Activated T-cell treated with anti-CD3 and anti-CD28 coated beads, Interleukin-2, amount 50 U/mL, for 72 hours (primary cell): ENCODE results near the gene CAMSAP2. TPM values are rescaled to one million over a fixed set of nuclear protein-coding genes. Genes with fewer than 3 reads are reported as not detected.
A peak's percentile ranks its signal among the peaks of the same experiment; 100 is the strongest.
"Not testable (repeated sequence)": the region's sequence is repeated elsewhere in the genome, so short reads cannot be mapped to it uniquely, and the experiment has no call there.

Experiments used
- ATAC-seq, 2 donors: fragments of 150-1000 bp; cut with Tn5 transposase; replicated peaks in 1 of 2; 2 replicates each; pipeline ENCODE4 v1.10.0; 2021; ENCODE audit warnings: moderate library complexity in 2 of 2, mild to moderate bottlenecking in 1 of 2
- DNase-seq, 2 donors: peaks; one replicate each; pipeline ENCODE4 v3.0.0; 2021 to 2022; ENCODE audit warnings: mixed read lengths in 1 of 2
- H3K27ac Mint-ChIP-seq: one replicate; pipeline ENCODE4 v1.8.0; 2022; ENCODE audit warnings: mild to moderate bottlenecking, moderate library complexity, mixed read lengths
- H3K27me3 Mint-ChIP-seq: one replicate; pipeline ENCODE4 v1.8.0; 2022; ENCODE audit warnings: low read depth, mixed read lengths
- H3K36me3 Mint-ChIP-seq, 2 donors: one replicate each; pipeline ENCODE4 v1.8.0; 2022; ENCODE audit warnings: mixed read lengths in 2 of 2, mild to moderate bottlenecking in 1 of 2; ENCODE audit not compliant: insufficient read depth in 2 of 2
- H3K4me1 Mint-ChIP-seq: one replicate; pipeline ENCODE4 v1.8.0; 2022; ENCODE audit warnings: low read depth, mixed read lengths
- H3K4me3 Mint-ChIP-seq, 2 donors: one replicate each; pipeline ENCODE4 v1.8.0; 2022; ENCODE audit warnings: mild to moderate bottlenecking in 2 of 2, mixed read lengths in 2 of 2, moderate library complexity in 2 of 2
- H3K9me3 Mint-ChIP-seq, 2 donors: one replicate each; pipeline ENCODE4 v1.8.0; 2022; ENCODE audit warnings: mixed read lengths in 2 of 2
- total RNA-seq, 2 donors: library from RNA; stranded (reverse); gene quantifications; one replicate each; pipeline ENCODE4 v1.2.3, GENCODE V29; 2022

The CAMSAP2 gene
- total RNA-seq, 2 donors from 2014 or later = 1.3 to 3.1 TPM

DNA sequence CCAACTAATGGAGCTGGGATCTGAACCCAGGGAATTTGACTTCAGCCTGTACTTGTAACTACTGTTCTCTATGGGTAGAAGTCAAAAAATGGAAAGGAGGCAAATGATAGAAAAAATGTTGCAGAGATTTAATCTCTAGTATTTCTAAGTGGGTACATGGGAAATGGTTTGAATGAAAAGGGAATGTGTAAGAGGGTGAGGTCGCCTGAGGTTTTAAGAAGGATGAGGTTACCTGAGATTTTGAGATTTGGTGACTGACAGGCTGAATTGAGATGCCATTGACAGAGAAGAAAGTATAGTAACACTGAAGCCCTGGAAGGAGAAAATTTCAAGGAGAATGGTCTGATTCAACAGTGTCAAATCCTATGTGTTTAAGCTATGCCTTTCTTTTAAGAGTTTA is 5.5 kb downstream of the CAMSAP2 start:
- Mint-ChIP-seq H3K4me1 (peaks cover 32% of the 10 kb centered on the region), H3K4me3 (no peak overlapping the region), H3K27ac (no peak overlapping the region), H3K27me3 (peaks cover 22% of the 10 kb centered on the region), H3K36me3 (no peaks in the 10 kb centered on the region), H3K9me3 (no peaks in the 10 kb centered on the region)
- DNase-seq = no peak
- no peak for ATAC-seq

DNA sequence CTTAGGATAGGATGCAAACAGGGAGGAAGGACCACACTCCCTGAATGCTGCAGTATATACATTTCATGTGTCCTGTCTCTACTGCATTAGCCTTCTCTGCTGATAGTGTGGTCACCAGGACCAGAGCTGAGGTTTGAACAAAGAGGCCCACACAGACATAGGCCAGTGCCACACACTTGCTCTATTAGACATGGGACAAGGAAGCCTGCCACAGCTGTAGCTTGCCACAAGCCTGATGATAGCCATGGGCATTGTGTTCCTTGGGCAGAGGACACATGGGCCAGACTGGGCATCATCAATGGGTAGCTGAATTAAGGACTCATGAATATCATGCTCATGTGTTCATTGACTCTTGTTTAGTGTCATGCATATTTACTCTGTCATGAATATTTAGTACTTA is 10.4 kb downstream of the CAMSAP2 start:
- Mint-ChIP-seq H3K27me3 (no peaks in the 10 kb centered on the region), H3K36me3 (no peaks in the 10 kb centered on the region), H3K4me3 (no peak overlapping the region), H3K27ac (no peak overlapping the region), H3K4me1 (peaks cover 12% of the 10 kb centered on the region), H3K9me3 (no peaks in the 10 kb centered on the region)
- DNase-seq = no peak
- ATAC-seq = no peak

DNA sequence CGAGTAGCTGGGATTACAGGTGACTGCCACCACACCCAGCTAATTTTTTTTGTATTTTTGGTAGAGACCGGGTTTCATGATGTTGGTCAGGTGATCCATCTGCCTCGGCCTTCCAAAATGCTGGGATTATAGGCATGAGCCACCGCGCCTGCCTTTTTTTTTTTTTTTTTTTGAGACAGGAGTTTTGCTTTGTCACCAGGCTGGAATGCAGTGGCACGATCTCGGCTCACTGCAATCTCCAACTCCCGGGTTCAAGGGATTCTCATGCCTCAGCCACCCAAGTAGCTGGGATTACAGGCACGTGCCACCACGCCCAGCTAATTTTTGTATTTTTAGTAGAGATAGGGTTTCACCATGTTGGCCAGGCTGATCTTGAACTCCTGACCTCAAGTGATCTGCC is 12.1 kb downstream of the CAMSAP2 start:
- H3K27ac Mint-ChIP-seq, H3K9me3 Mint-ChIP-seq, ATAC-seq, DNase-seq, H3K36me3 Mint-ChIP-seq, H3K4me1 Mint-ChIP-seq, H3K4me3 Mint-ChIP-seq, H3K27me3 Mint-ChIP-seq: not testable (repeated sequence)

DNA sequence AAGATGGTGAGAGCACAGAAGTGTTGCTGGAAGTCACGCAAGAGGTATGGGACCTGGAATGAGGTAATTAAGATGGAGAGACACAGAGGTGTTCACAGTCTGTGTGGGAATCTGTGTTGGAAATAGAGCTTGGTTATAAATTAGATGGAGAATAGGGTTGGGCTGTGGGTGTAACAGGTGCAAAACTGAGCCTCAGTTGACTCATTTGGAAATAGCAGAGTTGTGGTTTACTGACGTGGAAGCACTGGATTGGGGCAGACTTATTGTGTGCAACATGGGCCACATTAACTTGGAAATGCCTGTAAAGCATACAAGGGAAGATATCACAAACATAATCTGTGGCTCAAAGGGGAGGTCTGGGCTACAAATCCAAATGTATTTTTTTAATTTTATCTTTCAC is 13.0 kb downstream of the CAMSAP2 start:
- Mint-ChIP-seq H3K36me3 (no peaks in the 10 kb centered on the region), H3K27me3 (no peaks in the 10 kb centered on the region), H3K4me3 (no peak overlapping the region), H3K4me1 (peaks cover 7% of the 10 kb centered on the region), H3K9me3 (no peaks in the 10 kb centered on the region), H3K27ac (no peak overlapping the region)
- DNase-seq = peak; percentile 2 to 15
- ATAC-seq = peak; percentile 69 to 81

DNA sequence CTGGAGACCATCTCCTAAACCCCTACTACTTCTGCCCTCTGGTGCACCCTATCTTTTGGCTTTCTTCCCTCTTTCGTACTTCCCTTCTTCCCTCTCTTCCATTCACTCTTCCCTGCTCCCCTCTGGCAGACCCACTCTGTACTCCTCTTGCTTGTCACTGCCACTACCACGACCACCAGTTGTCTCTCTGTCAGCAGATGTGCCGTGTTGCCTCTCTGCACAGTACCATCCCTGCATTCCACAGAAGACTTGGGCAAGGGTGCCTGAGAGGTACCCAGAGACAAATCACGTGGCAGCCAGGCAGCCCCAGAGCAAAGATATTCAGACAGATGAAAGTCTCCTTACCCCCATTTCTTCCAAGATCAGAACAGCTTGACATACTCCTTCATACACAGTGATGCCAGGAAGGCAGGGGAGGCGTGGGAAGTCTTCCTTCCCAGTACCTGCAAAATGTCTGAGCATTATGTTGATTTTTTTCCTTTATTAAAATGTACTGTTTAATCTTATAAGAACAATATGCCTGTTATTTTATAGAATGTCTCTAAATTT is 15.0 kb downstream of the CAMSAP2 start:
- no peak for DNase-seq
- peaks cover 7% of the 10 kb centered on the region for H3K4me1 Mint-ChIP-seq
- H3K36me3 Mint-ChIP-seq = no peaks in the 10 kb centered on the region
- no peak overlapping the region for H3K4me3 Mint-ChIP-seq
- no peaks in the 10 kb centered on the region for H3K9me3 Mint-ChIP-seq
- H3K27ac Mint-ChIP-seq = no peak overlapping the region
- ATAC-seq = no peak
- no peaks in the 10 kb centered on the region for H3K27me3 Mint-ChIP-seq

DNA sequence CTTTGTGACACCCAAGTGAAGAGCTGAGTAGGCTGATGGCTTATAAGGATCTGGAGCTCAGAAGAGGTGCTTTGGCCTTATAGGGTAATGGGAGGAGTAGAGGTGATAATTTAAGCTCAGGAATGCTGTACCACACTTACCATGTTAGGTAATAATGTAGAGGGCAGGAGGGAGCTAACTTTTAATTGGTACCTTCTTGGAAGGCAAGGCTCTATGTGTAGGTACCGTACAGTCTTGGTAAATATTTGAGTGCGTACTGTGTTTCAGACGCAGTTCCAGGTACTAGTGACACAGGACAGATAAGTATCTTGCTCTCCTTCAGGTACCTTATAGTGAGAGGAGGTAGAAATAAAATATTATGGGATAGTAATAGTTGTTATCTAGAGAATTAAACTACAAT is 16.8 kb downstream of the CAMSAP2 start:
- no peaks in the 10 kb centered on the region for H3K27me3 Mint-ChIP-seq
- H3K36me3 Mint-ChIP-seq = no peaks in the 10 kb centered on the region
- H3K4me3 Mint-ChIP-seq = no peak overlapping the region
- peaks cover 7% of the 10 kb centered on the region for H3K4me1 Mint-ChIP-seq
- ATAC-seq = no peak
- no peak overlapping the region for H3K27ac Mint-ChIP-seq
- no peaks in the 10 kb centered on the region for H3K9me3 Mint-ChIP-seq
- DNase-seq = no peak

DNA sequence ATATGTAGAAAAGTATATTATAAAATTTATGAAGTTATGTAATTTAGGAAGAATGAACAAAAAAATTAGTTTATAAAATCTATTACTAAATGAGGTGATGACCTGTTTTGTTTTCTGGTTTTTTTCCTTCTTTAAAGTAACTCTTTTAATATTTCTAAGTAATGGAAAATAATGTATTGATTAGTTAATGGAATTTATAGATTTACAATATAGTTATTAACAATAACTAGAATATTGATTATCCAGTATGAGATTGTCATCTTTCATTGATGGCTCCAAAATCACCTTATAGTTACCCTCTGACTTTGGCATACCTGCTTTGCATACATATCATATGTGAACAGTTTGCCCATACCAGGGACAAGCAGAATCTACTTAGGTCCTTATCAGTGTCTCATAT is 23.4 kb downstream of the CAMSAP2 start:
- H3K4me3 Mint-ChIP-seq = no peak overlapping the region
- H3K9me3 Mint-ChIP-seq = no peaks in the 10 kb centered on the region
- DNase-seq (no peak), ATAC-seq (no peak)
- H3K36me3 Mint-ChIP-seq = no peaks in the 10 kb centered on the region
- no peak overlapping the region for H3K27ac Mint-ChIP-seq
- H3K4me1 Mint-ChIP-seq = no peaks in the 10 kb centered on the region
- no peaks in the 10 kb centered on the region for H3K27me3 Mint-ChIP-seq

DNA sequence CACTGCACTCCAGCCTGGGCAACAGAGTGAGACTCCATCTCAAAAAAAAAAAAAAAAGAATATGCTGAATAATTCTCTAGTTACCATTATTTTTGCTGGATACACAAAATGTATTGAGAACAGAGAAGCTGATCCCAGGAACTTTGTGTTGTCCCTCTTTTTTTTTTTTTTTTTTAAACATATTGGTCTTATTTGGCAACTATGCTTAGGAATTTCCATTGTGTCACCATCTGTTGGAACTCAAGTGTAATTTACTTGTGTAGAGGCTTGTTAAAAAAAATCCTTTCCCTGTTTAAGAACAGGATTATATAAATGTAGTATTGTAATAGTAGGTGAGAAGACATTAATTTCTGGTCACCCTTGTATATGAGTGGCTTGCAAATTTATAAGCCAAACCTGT is 28.6 kb downstream of the CAMSAP2 start:
- no peak for DNase-seq
- Mint-ChIP-seq H3K36me3 (no peaks in the 10 kb centered on the region), H3K27me3 (no peaks in the 10 kb centered on the region), H3K9me3 (no peaks in the 10 kb centered on the region), H3K4me1 (no peaks in the 10 kb centered on the region), H3K27ac (no peak overlapping the region), H3K4me3 (no peak overlapping the region)
- no peak for ATAC-seq

DNA sequence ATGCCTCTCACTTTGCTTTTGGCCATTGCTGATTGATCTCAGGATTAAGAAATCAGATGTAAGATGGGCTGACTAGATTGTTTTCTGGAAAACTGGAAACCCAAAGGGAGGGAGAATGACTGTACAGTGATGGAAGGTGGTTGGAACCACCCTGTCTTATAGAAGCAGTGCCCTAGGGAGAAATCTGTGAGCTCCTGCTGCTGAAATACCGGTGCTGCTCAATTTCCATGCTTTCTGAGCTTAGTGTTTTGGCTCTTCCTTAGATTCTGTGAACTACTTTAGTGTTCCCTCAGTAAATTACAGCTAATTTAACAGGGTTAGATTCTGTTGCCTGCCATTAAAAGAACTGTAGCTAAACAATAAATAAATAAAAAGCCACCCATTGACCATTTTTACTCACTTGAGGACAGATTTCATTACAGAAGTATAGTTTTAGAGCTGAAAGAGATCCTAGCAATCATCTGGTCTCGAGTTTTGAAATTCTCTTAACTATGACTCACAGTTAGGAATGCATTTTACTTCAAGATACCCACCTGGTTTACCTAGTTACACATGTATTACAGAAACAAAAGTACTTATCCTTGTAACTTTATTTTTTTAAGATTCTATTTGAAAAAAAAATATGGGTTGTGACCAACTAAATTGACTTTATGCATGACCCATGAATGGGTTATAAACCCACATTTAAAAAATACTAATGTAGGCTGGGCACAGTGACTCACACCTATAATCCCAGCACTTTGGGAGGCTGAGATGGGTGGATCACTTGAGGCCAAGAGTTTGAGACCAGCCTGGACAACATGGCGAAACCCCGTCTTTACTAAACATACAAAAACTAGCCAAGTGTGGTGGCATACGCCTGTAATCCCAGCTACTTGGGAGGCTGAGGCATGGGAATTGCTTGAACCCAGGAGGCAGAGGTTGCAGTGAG is 33.2 kb downstream of the CAMSAP2 start:
- Mint-ChIP-seq H3K36me3 (no peaks in the 10 kb centered on the region), H3K27ac (no peak overlapping the region), H3K9me3 (no peaks in the 10 kb centered on the region), H3K4me1 (peaks cover 22% of the 10 kb centered on the region), H3K27me3 (no peaks in the 10 kb centered on the region), H3K4me3 (no peak overlapping the region)
- ATAC-seq = no peak
- no peak for DNase-seq

DNA sequence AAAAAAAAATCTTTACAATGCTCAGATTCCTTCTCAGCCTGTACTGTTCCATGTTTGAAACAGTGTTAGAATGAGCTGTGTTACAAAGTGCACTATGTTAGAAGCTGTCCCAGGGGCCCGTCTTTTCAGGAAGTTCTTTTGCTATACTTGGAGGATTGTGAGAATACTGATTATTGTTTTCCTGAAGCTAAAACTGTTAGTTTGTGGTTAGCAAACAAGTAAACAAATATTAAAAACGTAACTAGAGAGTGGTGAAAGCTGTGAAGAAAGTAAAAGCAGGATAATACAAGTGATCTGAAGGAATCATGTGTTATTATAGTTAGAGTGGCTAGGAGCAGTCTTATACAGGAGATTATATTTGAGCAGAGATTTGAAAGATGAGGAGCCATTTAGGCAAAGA is 35.6 kb downstream of the CAMSAP2 start:
- ATAC-seq (no peak), DNase-seq (no peak)
- Mint-ChIP-seq H3K27me3 (no peaks in the 10 kb centered on the region), H3K9me3 (no peaks in the 10 kb centered on the region), H3K27ac (no peak overlapping the region), H3K4me3 (no peak overlapping the region), H3K36me3 (no peaks in the 10 kb centered on the region), H3K4me1 (peaks cover 22% of the 10 kb centered on the region)

DNA sequence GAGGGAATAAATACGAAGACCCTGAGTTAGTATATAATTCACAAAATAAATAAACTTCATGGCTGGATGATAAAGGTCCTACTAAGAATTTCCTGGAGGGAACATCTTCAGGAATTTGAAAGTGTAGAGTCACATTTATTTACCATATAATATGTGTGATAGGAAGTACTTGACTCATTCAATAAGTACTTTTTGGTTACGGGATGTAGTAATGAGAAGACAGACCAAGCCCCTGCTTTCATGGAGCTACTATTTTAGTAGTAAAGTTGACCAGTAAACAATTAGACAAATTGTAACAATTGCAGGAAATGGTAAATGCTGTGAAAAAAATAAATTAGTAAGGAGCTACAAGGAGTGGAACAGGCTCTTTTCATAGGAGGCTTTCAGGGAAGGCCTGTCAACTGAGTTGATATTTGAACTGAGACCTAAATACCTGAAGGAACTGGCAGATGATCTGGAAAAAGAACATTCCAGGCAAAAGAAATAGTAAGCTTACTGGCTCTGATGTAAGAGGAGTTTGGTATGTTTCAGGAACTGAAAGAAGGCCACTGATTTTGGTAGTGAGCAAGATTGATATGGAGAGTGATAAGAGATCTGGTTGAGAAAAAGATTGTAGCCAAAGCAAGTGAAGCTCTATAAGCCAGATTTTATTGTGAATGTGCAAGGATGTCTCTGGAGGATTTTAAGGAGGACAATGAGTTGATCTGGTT is 36.2 kb downstream of the CAMSAP2 start:
- peaks cover 22% of the 10 kb centered on the region for H3K4me1 Mint-ChIP-seq
- ATAC-seq = no peak
- no peaks in the 10 kb centered on the region for H3K9me3 Mint-ChIP-seq
- no peak overlapping the region for H3K4me3 Mint-ChIP-seq
- H3K36me3 Mint-ChIP-seq = no peaks in the 10 kb centered on the region
- H3K27ac Mint-ChIP-seq = no peak overlapping the region
- DNase-seq = no peak
- H3K27me3 Mint-ChIP-seq = no peaks in the 10 kb centered on the region

DNA sequence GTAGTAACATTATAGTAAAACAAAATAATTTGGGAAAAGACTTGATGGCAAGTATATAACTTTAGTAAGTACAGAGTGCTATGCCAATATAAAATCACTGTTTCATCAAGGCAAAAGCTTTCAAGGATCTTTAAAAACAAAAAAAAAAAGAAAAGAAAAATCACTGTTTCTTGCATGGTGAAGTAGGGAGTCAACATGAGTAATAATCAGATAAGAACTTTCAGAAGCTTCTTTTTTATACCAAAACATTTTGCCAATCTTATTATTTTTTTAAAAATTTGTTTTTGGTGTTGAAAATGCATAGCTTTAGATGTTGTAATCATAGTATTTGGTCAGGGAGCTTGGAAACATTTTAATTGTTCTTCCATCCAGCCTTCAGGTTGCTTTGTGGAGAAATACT is 37.2 kb downstream of the CAMSAP2 start:
- Mint-ChIP-seq H3K36me3 (no peaks in the 10 kb centered on the region), H3K9me3 (no peaks in the 10 kb centered on the region), H3K4me1 (peaks cover 22% of the 10 kb centered on the region), H3K4me3 (no peak overlapping the region), H3K27me3 (no peaks in the 10 kb centered on the region), H3K27ac (no peak overlapping the region)
- DNase-seq (no peak), ATAC-seq (no peak)

DNA sequence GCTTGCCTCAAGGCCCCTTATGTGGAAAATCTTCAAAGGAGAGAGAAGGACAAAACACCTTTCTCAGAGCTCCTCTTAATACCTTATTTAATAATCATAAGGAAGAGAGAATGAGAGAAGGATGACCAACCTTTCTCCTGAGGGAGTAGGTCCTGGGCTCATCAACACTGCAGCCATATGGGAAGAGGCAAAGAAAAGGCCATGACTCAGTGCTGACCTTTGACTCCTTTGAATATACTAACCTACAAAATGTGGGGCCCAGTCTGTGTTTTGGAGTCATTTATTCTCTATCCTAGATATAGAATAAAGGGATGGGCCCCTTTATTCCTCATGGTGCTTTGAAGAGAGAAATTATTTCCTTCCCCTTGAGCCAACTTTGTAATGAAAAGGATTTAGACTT is 38.3 kb downstream of the CAMSAP2 start:
- Mint-ChIP-seq H3K9me3 (no peaks in the 10 kb centered on the region), H3K36me3 (no peaks in the 10 kb centered on the region), H3K27me3 (no peaks in the 10 kb centered on the region), H3K27ac (no peak overlapping the region), H3K4me1 (peaks cover 22% of the 10 kb centered on the region), H3K4me3 (no peak overlapping the region)
- no peak for ATAC-seq
- no peak for DNase-seq
